K562 (cell line): ENCODE data around the gene RAPGEF5. TPM values are rescaled to one million over a fixed set of nuclear protein-coding genes. Genes with fewer than 3 reads are reported as not detected.

Experiments
- ATAC-seq: fragments of 200-7000 bp; cut with Tn5 transposase; 3 replicates; pipeline ENCODE4 v1.9.1; 2020; ENCODE audit warnings: moderate library complexity
- BruUV-seq: library from RNA; stranded (reverse); fragments of 400-500 nt; replicated peaks from 2 replicates; lab custom pipeline; 2021; lab: Mats Ljungman, UMichigan
- CTCF ChIA-PET: fragments of 300-600 bp; formaldehyde crosslinking; extraction: SDS; loops from one replicate; lab custom pipeline; 2021; ENCODE audit warnings: low intra/inter-chr PET ratio; lab: Yijun Ruan, JAX
- POLR2A ChIA-PET: fragments of 300-600, 350-650 bp; sonication (Branson Sonifier 250); formaldehyde crosslinking; extraction: SDS; loops from one replicate; lab custom pipeline; 2021; ENCODE audit warnings: antibody characterized with exemption, inconsistent platforms; lab: Yijun Ruan, JAX
- DNase-seq, 4 experiments: peaks; one replicate each; pipeline versions ENCODE4 v3.0.0 to v3.0.0-alpha.2; 2011 to 2018; ENCODE audit warnings: low spot score in 3 of 4, mixed read lengths in 3 of 4; ENCODE audit errors: extremely low read depth in 1 of 4
- FAIRE-seq: peaks from 2 replicates; lab custom pipeline; 2011; peaks lifted over from hg19 to GRCh38; lab: Jason Lieb, UNC
- H2AFZ ChIP-seq: 2 replicates; pipeline ENCODE4 v1.6.0; 2011; ENCODE audit warnings: low read depth, low read length, control low read depth, inconsistent platforms
- H3K27ac ChIP-seq: fragments of 200-600 bp; 3 replicates; pipeline ENCODE4 v1.8.0; 2011; ENCODE audit warnings: low read depth, mild to moderate bottlenecking, control low read depth, inconsistent platforms, low read length, moderate library complexity, mixed read lengths; ENCODE audit errors: extremely low read depth
- H3K27me3 ChIP-seq, 2 experiments: fragments of 300-600 bp in 1 of 2; 2 replicates in 1 of 2; 3 replicates in 1 of 2; pipeline versions ENCODE4 v1.6.0 to v1.8.0; 2011; ENCODE audit warnings: inconsistent platforms in 2 of 2, low read length in 2 of 2, mild to moderate bottlenecking in 1 of 2, mixed read lengths in 1 of 2, moderate library complexity in 1 of 2; ENCODE audit not compliant: control insufficient read depth in 2 of 2, insufficient read depth in 2 of 2
- H3K36me3 ChIP-seq: fragments of 300-600 bp; 3 replicates; pipeline ENCODE4 v1.8.0; 2011; ENCODE audit warnings: mild to moderate bottlenecking, low read length, inconsistent platforms; ENCODE audit not compliant: control insufficient read depth, insufficient read depth
- H3K4me1 ChIP-seq, 2 experiments: fragments of 200-600 bp in 1 of 2; replicated peaks in 1 of 2; 2 replicates in 1 of 2; 3 replicates in 1 of 2; pipeline versions ENCODE4 v1.5.1 to v1.8.0; 2011; ENCODE audit warnings: inconsistent platforms in 2 of 2, low read length in 2 of 2, mild to moderate bottlenecking in 1 of 2, mixed read lengths in 1 of 2, moderate library complexity in 1 of 2; ENCODE audit not compliant: control insufficient read depth in 2 of 2, insufficient read depth in 2 of 2
- H3K4me2 ChIP-seq: 2 replicates; pipeline ENCODE4 v1.6.1; 2011; ENCODE audit warnings: low read length, control low read depth, inconsistent platforms, mixed read lengths; ENCODE audit not compliant: insufficient read depth
- H3K4me3 ChIP-seq: fragments of 200-600 bp; sonication (generic), shearing (Covaris generic); 2 replicates; pipeline ENCODE4 v1.5.1; 2016; ENCODE audit warnings: control low read depth, inconsistent platforms
- H3K79me2 ChIP-seq: fragments of 200-600 bp; 3 replicates; pipeline ENCODE4 v1.8.0; 2011; ENCODE audit warnings: low read length, inconsistent platforms; ENCODE audit not compliant: control insufficient read depth, insufficient read depth
- H3K9ac ChIP-seq, 2 experiments: 2 replicates each; pipeline versions ENCODE4 v1.6.0 to v1.6.1; 2011; ENCODE audit warnings: low read depth in 2 of 2, low read length in 2 of 2, control low read depth in 1 of 2, inconsistent platforms in 1 of 2, mild to moderate bottlenecking in 1 of 2, mixed read lengths in 1 of 2; ENCODE audit not compliant: insufficient read depth in 1 of 2
- H3K9me1 ChIP-seq: one replicate; pipeline ENCODE4 v1.6.0; 2011; ENCODE audit warnings: inconsistent platforms, mild to moderate bottlenecking, low read length, moderate library complexity; ENCODE audit not compliant: control insufficient read depth, insufficient read depth
- H3K9me3 ChIP-seq: replicated peaks from 2 replicates; pipeline ENCODE4 v1.5.1; 2011; ENCODE audit warnings: low read depth, low read length, inconsistent platforms; ENCODE audit not compliant: control insufficient read depth, insufficient read depth
- H4K20me1 ChIP-seq: replicated peaks from 2 replicates; pipeline ENCODE4 v1.6.1; 2011; ENCODE audit warnings: low read length, inconsistent platforms, mixed read lengths; ENCODE audit not compliant: control insufficient read depth, insufficient read depth
- BHLHE40 ChIP-seq: IDR thresholded peaks from 2 replicates; pipeline ENCODE4 v1.6.1; 2011; ENCODE audit warnings: low read length, improper control_type of control experiment
- E2F3 ChIP-seq: fragments of 250-450 bp; sonication (Bioruptor Pico); IDR thresholded peaks from 2 replicates; pipeline ENCODE4 v1.4.0; 2020; ENCODE audit warnings: mild to moderate bottlenecking
- NR3C1 ChIP-seq: sonication (generic); formaldehyde crosslinking; IDR thresholded peaks from 2 replicates; pipeline ENCODE4 v1.8.1; 2022; ENCODE audit warnings: missing genetic modification reagents
- SMARCA4 ChIP-seq: fragments of 450-650 bp; IDR thresholded peaks from 2 replicates; pipeline ENCODE4 v1.6.1; 2016
- TFAM ChIP-seq: fragments of 250-450 bp; sonication (Bioruptor Pico); conservative IDR thresholded peaks from 2 replicates; pipeline ENCODE4 v1.5.0; 2021; ENCODE audit warnings: mild to moderate bottlenecking, moderate library complexity
- WGBS: fragments of 100-300 bp; shearing (Covaris generic); methylation state at CpG from one replicate; pipeline ENCODE4 v1.1.6; 2016; ENCODE audit warnings: low coverage, mixed read lengths; ENCODE audit not compliant: insufficient coverage; ENCODE audit errors: missing lambda C conversion rate; 5-methylcytosine and 5-hydroxymethylcytosine counted together
- in situ Hi-C: fragments of 300-500 bp; cut with MboI; formaldehyde crosslinking; loops from 4 replicates; pipeline ENCODE4 v1.15.0; 2018; ENCODE audit warnings: inconsistent platforms, mixed read lengths
- intact Hi-C: fragments of 100-400 bp; cut with micrococcal nuclease; formaldehyde crosslinking; loops from 2 replicates; pipeline ENCODE4 v1.14.2; 2022
- polyA plus RNA-seq, 8 experiments: library from polyadenylated mRNA; depleted of rRNA in 4 of 8; stranded (reverse) in 5 of 8; unstranded in 3 of 8; fragments of >200 nt; fragmentation: Nextera tagmentation in 2 of 8; fragmentation: Illumina TruSeq in 1 of 8; extraction: Ambion mirVana in 2 of 8; extraction: Trizol in 1 of 8; gene quantifications; 2 replicates each; pipeline versions ENCODE4 v1.2.1 to v1.2.3, GENCODE V29; 2011 to 2014; ENCODE audit warnings: inconsistent platforms in 1 of 8, missing spikeins in 1 of 8
- total RNA-seq, 7 experiments: library from RNA; depleted of rRNA in 6 of 7; stranded (reverse); fragments of >200 nt in 6 of 7; fragmentation: Illumina TruSeq in 2 of 7; extraction: Trizol in 2 of 7; gene quantifications; 2 replicates each; pipeline versions ENCODE4 v1.2.1 to v1.2.3, GENCODE V29; 2011 to 2021; ENCODE audit warnings: low replicate concordance in 1 of 7
- TF ChIP-seq, protein P1 (sequence below): sonication (generic); formaldehyde crosslinking; IDR thresholded peaks from 2 replicates; pipeline ENCODE4 v1.9.0; 2022; ENCODE audit warnings: mild to moderate bottlenecking, missing genetic modification reagents
- TF ChIP-seq, protein P2 (sequence below): fragments of 450-650 bp; IDR thresholded peaks from 2 replicates; pipeline ENCODE4 v1.6.1; 2017; ENCODE audit warnings: mild to moderate bottlenecking, moderate library complexity
- TF ChIP-seq, protein P3 (sequence below): sonication (generic); formaldehyde crosslinking; IDR thresholded peaks from 2 replicates; pipeline ENCODE4 v1.8.0; 2022; ENCODE audit warnings: missing genetic modification reagents, mild to moderate bottlenecking, borderline replicate concordance
- TF ChIP-seq, protein P4 (sequence below): fragments of 250-450 bp; sonication (Bioruptor Pico); IDR thresholded peaks from 2 replicates; pipeline ENCODE4 v1.8.0; 2022; ENCODE audit warnings: moderate library complexity, mild to moderate bottlenecking, inconsistent platforms

The RAPGEF5 gene
- total and polyA plus RNA-seq, 9 of the 15 experiments (the other 6 are each of a cell fraction or from before 2014, with no cell fraction given): 0.39 to 2.0 (median 1.1) TPM

DNA sequence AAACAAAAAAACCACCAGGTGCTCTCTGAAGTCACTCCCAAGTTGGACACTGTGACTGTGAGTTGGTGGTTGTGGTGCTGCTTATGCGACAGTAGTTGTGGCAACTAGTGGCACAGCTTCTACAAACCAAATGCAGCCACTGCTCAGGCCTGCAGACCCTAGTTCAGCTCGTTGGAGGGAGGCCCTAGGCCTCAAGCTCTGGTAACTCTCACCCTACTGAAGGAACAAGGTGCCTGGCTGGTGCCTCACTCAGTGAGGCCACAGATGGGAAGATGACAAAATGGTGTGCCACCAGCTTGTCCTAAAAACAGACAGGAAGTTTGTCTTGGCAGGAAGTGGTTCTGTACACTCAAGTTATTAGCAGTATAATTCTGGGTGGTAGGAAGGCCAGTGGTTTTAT lies 45.3 kb upstream of the RAPGEF5 start:
- DNase-seq (no peak), FAIRE-seq (no peak), ATAC-seq (no peak)
- no peak overlapping the region for H3K4me3 ChIP-seq
- in situ Hi-C loops: no loop called here
- 56% methylated on average over 2 of the region's 2 CpGs for WGBS
- no peak overlapping the region for H3K9ac ChIP-seq
- intact Hi-C loops: no loop called here
- TF ChIP-seq E2F3 (CRISPR knock-in tag) (no peak), SMARCA4 (no peak), TFAM (CRISPR knock-in tag) (no peak), NR3C1 (no peak), BHLHE40 (no peak)
- TF ChIP-seq, protein P1, sequence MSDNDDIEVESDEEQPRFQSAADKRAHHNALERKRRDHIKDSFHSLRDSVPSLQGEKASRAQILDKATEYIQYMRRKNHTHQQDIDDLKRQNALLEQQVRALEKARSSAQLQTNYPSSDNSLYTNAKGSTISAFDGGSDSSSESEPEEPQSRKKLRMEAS (CRISPR knock-in tag): no peak
- TF ChIP-seq, protein P2, sequence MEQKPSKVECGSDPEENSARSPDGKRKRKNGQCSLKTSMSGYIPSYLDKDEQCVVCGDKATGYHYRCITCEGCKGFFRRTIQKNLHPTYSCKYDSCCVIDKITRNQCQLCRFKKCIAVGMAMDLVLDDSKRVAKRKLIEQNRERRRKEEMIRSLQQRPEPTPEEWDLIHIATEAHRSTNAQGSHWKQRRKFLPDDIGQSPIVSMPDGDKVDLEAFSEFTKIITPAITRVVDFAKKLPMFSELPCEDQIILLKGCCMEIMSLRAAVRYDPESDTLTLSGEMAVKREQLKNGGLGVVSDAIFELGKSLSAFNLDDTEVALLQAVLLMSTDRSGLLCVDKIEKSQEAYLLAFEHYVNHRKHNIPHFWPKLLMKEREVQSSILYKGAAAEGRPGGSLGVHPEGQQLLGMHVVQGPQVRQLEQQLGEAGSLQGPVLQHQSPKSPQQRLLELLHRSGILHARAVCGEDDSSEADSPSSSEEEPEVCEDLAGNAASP: no peak
- TF ChIP-seq, protein P3, sequence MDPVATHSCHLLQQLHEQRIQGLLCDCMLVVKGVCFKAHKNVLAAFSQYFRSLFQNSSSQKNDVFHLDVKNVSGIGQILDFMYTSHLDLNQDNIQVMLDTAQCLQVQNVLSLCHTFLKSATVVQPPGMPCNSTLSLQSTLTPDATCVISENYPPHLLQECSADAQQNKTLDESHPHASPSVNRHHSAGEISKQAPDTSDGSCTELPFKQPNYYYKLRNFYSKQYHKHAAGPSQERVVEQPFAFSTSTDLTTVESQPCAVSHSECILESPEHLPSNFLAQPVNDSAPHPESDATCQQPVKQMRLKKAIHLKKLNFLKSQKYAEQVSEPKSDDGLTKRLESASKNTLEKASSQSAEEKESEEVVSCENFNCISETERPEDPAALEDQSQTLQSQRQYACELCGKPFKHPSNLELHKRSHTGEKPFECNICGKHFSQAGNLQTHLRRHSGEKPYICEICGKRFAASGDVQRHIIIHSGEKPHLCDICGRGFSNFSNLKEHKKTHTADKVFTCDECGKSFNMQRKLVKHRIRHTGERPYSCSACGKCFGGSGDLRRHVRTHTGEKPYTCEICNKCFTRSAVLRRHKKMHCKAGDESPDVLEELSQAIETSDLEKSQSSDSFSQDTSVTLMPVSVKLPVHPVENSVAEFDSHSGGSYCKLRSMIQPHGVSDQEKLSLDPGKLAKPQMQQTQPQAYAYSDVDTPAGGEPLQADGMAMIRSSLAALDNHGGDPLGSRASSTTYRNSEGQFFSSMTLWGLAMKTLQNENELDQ (CRISPR knock-in tag): no peak
- TF ChIP-seq, protein P4, sequence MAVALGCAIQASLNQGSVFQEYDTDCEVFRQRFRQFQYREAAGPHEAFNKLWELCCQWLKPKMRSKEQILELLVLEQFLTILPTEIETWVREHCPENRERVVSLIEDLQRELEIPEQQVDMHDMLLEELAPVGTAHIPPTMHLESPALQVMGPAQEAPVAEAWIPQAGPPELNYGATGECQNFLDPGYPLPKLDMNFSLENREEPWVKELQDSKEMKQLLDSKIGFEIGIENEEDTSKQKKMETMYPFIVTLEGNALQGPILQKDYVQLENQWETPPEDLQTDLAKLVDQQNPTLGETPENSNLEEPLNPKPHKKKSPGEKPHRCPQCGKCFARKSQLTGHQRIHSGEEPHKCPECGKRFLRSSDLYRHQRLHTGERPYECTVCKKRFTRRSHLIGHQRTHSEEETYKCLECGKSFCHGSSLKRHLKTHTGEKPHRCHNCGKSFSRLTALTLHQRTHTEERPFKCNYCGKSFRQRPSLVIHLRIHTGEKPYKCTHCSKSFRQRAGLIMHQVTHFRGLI (CRISPR knock-in tag): no peak
- H3K9me1 ChIP-seq: no peaks in the 10 kb centered on the region
- H3K4me1 ChIP-seq: peaks cover 4 to 16% of the 10 kb centered on the region in 2 experiments; a peak in 3 of 5 replicates
- POLR2A ChIA-PET: no interaction called here
- H3K36me3 ChIP-seq: no peaks in the 10 kb centered on the region
- no TSS peak for BruUV-seq
- no peaks in the 10 kb centered on the region for H3K9me3 ChIP-seq
- no peaks in the 10 kb centered on the region for H4K20me1 ChIP-seq
- no peaks in the 10 kb centered on the region for H3K27me3 ChIP-seq
- H3K4me2 ChIP-seq: no peak overlapping the region
- no peaks in the 10 kb centered on the region for H3K79me2 ChIP-seq
- CTCF ChIA-PET: no interaction called here
- no peak overlapping the region for H2AFZ ChIP-seq
- no peak overlapping the region for H3K27ac ChIP-seq
